CD4-positive, CD25-positive, alpha-beta regulatory T cell (primary cell): ENCODE measurements around the gene DMRTB1. TPM values are rescaled to one million over a fixed set of nuclear protein-coding genes. Genes with fewer than 3 reads are reported as not detected.
A peak's percentile ranks its signal among the peaks of the same experiment; 100 is the strongest.

Experiments
- ATAC-seq, 2 donors: fragments of 150-1000 bp; cut with Tn5 transposase; one replicate each; pipeline ENCODE4 v1.10.0; 2021; ENCODE audit warnings: low read depth in 2 of 2, moderate number of reproducible peaks in 2 of 2, moderate library complexity in 1 of 2
- DNase-seq, 3 donors: peaks; one replicate each; pipeline versions ENCODE4 v3.0.0 to v3.0.0-alpha.2; 2012 to 2022; ENCODE audit warnings: mixed read lengths in 1 of 3
- H3K27ac ChIP-seq: one replicate; pipeline ENCODE4 v1.7.0; 2013; ENCODE audit warnings: mild to moderate bottlenecking, low read length; ENCODE audit not compliant: insufficient read depth, poor library complexity, severe bottlenecking
- H3K27me3 ChIP-seq: one replicate; pipeline ENCODE4 v1.7.0; 2013; ENCODE audit warnings: low read length; ENCODE audit not compliant: control insufficient read depth, insufficient read depth
- H3K36me3 ChIP-seq: one replicate; pipeline ENCODE4 v1.7.0; 2013; ENCODE audit warnings: mild to moderate bottlenecking, low read length, moderate library complexity; ENCODE audit not compliant: control insufficient read depth, insufficient read depth
- H3K4me1 ChIP-seq: 2 replicates; pipeline ENCODE4 v1.7.0; 2013; ENCODE audit warnings: mild to moderate bottlenecking, low read length; ENCODE audit not compliant: insufficient read depth, control insufficient read depth, poor library complexity, severe bottlenecking
- H3K4me3 ChIP-seq: one replicate; pipeline ENCODE4 v1.7.0; 2013; ENCODE audit warnings: low read depth, mild to moderate bottlenecking, low read length, moderate library complexity
- H3K9me3 ChIP-seq, 2 experiments: 1 replicate in 1 of 2; 2 replicates in 1 of 2; pipeline ENCODE4 v1.7.0; 2013; ENCODE audit warnings: low read length in 2 of 2, mild to moderate bottlenecking in 1 of 2, moderate library complexity in 1 of 2; ENCODE audit not compliant: control insufficient read depth in 2 of 2
- H3K27ac Mint-ChIP-seq, 3 donors: one replicate each; pipeline ENCODE4 v1.8.0; 2020 to 2022; ENCODE audit warnings: mild to moderate bottlenecking in 3 of 3, mixed read lengths in 3 of 3, moderate library complexity in 2 of 3
- H3K27me3 Mint-ChIP-seq: one replicate; pipeline ENCODE4 v1.8.0; 2022; ENCODE audit warnings: mild to moderate bottlenecking, mixed read lengths
- H3K36me3 Mint-ChIP-seq: one replicate; pipeline ENCODE4 v1.8.0; 2020; ENCODE audit warnings: mixed read lengths
- H3K4me1 Mint-ChIP-seq, 4 donors: one replicate each; pipeline ENCODE4 v1.8.0; 2020 to 2022; ENCODE audit warnings: mixed read lengths in 4 of 4, mild to moderate bottlenecking in 1 of 4
- H3K4me3 Mint-ChIP-seq, 4 donors: one replicate each; pipeline ENCODE4 v1.8.0; 2020 to 2022; ENCODE audit warnings: mild to moderate bottlenecking in 4 of 4, mixed read lengths in 4 of 4, moderate library complexity in 3 of 4
- H3K9me3 Mint-ChIP-seq, 7 donors: one replicate each; pipeline ENCODE4 v1.8.0; 2020 to 2022; ENCODE audit warnings: mixed read lengths in 7 of 7, mild to moderate bottlenecking in 3 of 7, moderate library complexity in 2 of 7
- polyA plus RNA-seq, 4 donors: library from polyadenylated mRNA; unstranded; fragments of 300-500 nt; fragmentation: Illumina TruSeq; gene quantifications; one replicate each; pipeline ENCODE4 v1.2.3, GENCODE V29; 2021
- total RNA-seq: library from RNA; stranded (reverse); gene quantifications from one replicate; pipeline ENCODE4 v1.2.3, GENCODE V29; 2022

DMRTB1 gene
- not detected for total RNA-seq
- polyA plus RNA-seq, result not detected

DNA sequence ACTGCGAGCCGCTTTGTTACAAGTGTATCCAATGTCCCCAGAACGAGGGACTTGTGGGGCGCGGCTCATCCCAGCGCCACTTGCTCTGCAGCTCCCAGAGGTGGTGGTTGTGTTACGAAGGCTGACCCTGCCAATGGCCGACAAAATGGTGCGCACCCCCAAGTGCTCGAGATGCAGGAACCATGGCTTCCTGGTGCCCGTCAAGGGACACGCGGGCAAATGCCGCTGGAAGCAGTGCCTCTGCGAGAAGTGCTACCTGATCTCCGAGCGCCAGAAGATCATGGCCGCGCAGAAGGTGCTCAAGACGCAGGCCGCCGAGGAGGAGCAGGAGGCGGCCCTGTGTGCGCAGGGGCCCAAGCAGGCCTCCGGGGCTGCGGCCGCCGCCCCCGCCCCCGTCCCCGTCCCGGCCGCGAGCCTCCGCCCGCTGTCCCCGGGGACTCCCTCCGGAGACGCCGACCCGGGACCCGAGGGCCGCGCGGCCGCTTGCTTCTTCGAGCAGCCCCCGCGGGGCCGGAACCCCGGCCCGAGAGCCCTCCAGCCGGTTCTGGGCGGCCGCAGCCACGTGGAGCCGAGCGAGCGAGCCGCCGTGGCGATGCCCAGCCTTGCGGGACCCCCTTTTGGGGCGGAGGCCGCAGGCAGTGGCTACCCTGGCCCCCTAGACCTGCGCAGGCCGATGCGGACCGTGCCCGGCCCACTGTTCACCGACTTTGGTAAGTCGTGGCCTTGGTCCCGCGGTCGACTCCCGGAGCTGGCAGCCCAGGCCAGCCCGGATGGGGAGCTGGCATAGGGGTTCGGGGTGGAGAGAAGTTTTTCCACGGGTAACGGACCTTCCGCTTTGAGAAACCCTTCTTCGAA is at the start of gene DMRTB1:
Gene DMRTB1, plus strand, starts transcription at position 79 of the 855 bp plus-strand sequence. Its CDS starts 55 bp downstream, at position 134.
- no peaks in the 10 kb centered on the region for H3K36me3 ChIP-seq
- H3K4me1 ChIP-seq, result no peaks in the 10 kb centered on the region
- Mint-ChIP-seq H3K36me3 (no peaks in the 10 kb centered on the region), H3K9me3 (no peaks in the 10 kb centered on the region), H3K27ac (no peak within 1 kb of the TSS), H3K4me1 (peaks cover 0 to 2% (median 0%) of the 10 kb centered on the region in 4 donors), H3K4me3 (no peak within 1 kb of the TSS), H3K27me3 (no peaks in the 10 kb centered on the region)
- H3K27me3 ChIP-seq, result no peaks in the 10 kb centered on the region
- no peaks in the 10 kb centered on the region for H3K9me3 ChIP-seq
- ATAC-seq (no peak), DNase-seq (no peak)
- H3K4me3 ChIP-seq, result no peak within 1 kb of the TSS
- H3K27ac ChIP-seq, result no peak within 1 kb of the TSS

DNA sequence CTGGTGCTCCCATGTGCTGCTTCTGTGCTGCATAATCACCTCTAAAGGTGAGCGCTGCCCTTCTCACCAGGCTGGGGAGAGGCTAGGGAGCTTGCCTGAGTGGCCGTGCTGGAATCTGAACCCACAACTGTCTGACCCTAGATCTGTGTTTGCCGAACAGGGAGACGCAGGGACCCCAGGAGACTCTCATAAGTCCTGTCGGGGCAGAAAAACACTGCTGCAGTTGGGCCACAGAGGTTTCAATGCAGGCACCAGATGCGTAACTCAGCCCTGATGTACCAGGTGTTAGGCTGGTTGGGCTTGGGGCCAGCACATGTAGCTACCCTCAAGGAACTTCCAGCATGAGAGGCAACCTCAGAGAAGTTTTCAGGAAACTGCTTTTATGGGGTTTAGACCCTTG is 49.5 kb upstream of the DMRTB1 start:
- no peaks in the 10 kb centered on the region for H3K36me3 ChIP-seq
- Mint-ChIP-seq H3K27me3 (no peaks in the 10 kb centered on the region), H3K4me1 (peaks cover 6 to 57% (median 38%) of the 10 kb centered on the region in 4 donors), H3K27ac (peak overlapping the region; percentile 86 to 97 (median 90)), H3K36me3 (no peaks in the 10 kb centered on the region), H3K9me3 (no peaks in the 10 kb centered on the region), H3K4me3 (no peak overlapping the region)
- no peaks in the 10 kb centered on the region for H3K9me3 ChIP-seq
- ATAC-seq, result no peak
- H3K4me1 ChIP-seq, result peaks cover 59% of the 10 kb centered on the region
- H3K27ac ChIP-seq, result peak overlapping the region; percentile 41
- H3K27me3 ChIP-seq, result no peaks in the 10 kb centered on the region
- DNase-seq, result no peak
- H3K4me3 ChIP-seq, result no peak overlapping the region

DNA sequence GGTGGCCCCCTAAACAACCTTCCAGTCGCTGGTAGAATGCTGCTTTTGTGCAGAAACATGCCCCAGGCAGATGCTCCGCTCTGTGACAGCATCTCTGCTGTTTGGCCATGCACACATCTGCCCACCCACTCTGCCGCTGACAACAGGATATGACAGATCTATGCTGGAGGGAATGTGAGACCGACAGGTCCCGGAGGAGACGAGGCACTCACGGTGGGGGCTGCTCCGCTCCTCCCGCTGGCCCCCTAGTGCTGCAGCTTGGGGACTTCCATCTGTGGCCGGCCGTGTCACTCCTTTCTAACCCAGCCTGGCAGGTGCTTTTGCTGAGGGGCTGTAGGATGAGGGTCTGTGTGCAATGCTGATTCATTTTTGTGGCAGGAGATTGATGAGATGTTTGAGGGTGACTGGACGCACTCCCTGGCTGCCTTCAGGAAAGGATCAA is 49.1 kb upstream of the DMRTB1 start:
- Mint-ChIP-seq H3K4me3 (peak overlapping the region in 2 of 4 donors; percentile 36 to 45), H3K27ac (peak overlapping the region; percentile 86 to 97 (median 90)), H3K36me3 (no peaks in the 10 kb centered on the region), H3K4me1 (peaks cover 6 to 59% (median 38%) of the 10 kb centered on the region in 4 donors), H3K27me3 (no peaks in the 10 kb centered on the region), H3K9me3 (no peaks in the 10 kb centered on the region)
- Histone ChIP-seq H3K4me3 (no peak overlapping the region), H3K4me1 (peaks cover 59% of the 10 kb centered on the region), H3K9me3 (no peaks in the 10 kb centered on the region), H3K27me3 (no peaks in the 10 kb centered on the region), H3K27ac (peak overlapping the region; percentile 41), H3K36me3 (no peaks in the 10 kb centered on the region)
- ATAC-seq, result peak in 1 of 2 donors; percentile 9
- DNase-seq, result no peak

DNA sequence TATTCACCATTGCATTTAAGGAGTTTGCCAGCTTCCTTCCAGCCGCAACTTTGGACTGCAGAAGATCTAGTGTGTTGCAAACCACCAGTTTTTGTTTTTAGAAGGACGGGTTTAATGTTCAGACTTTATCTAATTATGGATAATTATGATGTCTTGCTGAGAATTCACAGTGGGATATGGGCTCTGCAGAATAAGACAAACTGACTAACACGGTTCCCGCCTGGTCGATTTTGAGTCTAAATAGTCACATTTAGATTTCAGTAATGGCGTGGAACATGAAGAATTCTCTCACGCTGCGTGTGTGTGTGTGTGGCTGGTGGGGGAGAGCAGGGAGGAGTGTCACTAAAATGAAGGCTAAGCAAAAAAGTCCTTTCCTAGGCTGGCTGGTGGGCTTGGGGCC is 48.5 kb upstream of the DMRTB1 start:
- no peak overlapping the region for H3K4me3 ChIP-seq
- H3K4me1 ChIP-seq, result peaks cover 59% of the 10 kb centered on the region
- H3K27ac ChIP-seq, result peak overlapping the region; percentile 24
- H3K4me1 Mint-ChIP-seq, result peaks cover 6 to 59% (median 38%) of the 10 kb centered on the region in 4 donors
- H3K36me3 Mint-ChIP-seq, result no peaks in the 10 kb centered on the region
- DNase-seq, result no peak
- no peaks in the 10 kb centered on the region for H3K9me3 Mint-ChIP-seq
- no peaks in the 10 kb centered on the region for H3K9me3 ChIP-seq
- H3K27me3 ChIP-seq, result no peaks in the 10 kb centered on the region
- peak overlapping the region; percentile 7 to 97 (median 90) for H3K27ac Mint-ChIP-seq
- H3K27me3 Mint-ChIP-seq, result no peaks in the 10 kb centered on the region
- H3K36me3 ChIP-seq, result no peaks in the 10 kb centered on the region
- no peak overlapping the region for H3K4me3 Mint-ChIP-seq
- no peak for ATAC-seq

DNA sequence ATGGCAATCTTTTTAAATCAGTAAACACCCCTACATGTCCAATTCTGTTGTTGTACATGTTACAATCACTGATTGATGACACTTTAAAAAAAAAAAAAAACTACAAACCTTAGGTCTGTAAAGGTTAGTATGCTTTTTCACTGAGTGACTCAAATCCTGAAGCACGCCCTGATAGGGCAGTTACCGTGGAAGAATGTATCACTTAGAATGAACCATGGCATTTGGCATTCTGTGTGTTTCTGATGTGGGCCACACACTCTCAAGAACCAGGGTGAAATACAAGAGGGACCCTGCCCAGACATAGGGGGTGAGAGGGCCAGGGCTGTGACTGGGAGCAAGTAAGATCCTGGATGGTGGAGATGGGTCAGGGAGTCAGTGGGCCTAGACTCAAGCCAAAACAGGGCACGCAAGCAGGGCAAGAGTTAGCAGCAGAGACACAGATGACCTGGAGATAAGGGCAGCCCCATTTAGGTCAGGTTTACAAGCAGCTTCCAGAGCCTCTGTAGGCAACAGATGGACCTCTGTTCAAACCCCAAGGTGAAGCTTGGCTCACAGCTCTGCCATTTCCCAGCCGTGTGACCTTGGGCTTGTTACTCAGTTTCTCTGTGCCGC is 47.6 kb upstream of the DMRTB1 start:
- no peaks in the 10 kb centered on the region for H3K27me3 ChIP-seq
- Mint-ChIP-seq H3K4me3 (peak overlapping the region in 2 of 4 donors; percentile 8 to 57), H3K27ac (peak overlapping the region; percentile 97 to 99 (median 97)), H3K27me3 (no peaks in the 10 kb centered on the region), H3K36me3 (no peaks in the 10 kb centered on the region), H3K9me3 (no peaks in the 10 kb centered on the region), H3K4me1 (peaks cover 6 to 59% (median 38%) of the 10 kb centered on the region in 4 donors)
- peak overlapping the region; percentile 85 for H3K27ac ChIP-seq
- ATAC-seq (no peak), DNase-seq (no peak)
- H3K9me3 ChIP-seq, result no peaks in the 10 kb centered on the region
- no peaks in the 10 kb centered on the region for H3K36me3 ChIP-seq
- H3K4me1 ChIP-seq, result peaks cover 59% of the 10 kb centered on the region
- H3K4me3 ChIP-seq, result peak overlapping the region; percentile 14

DNA sequence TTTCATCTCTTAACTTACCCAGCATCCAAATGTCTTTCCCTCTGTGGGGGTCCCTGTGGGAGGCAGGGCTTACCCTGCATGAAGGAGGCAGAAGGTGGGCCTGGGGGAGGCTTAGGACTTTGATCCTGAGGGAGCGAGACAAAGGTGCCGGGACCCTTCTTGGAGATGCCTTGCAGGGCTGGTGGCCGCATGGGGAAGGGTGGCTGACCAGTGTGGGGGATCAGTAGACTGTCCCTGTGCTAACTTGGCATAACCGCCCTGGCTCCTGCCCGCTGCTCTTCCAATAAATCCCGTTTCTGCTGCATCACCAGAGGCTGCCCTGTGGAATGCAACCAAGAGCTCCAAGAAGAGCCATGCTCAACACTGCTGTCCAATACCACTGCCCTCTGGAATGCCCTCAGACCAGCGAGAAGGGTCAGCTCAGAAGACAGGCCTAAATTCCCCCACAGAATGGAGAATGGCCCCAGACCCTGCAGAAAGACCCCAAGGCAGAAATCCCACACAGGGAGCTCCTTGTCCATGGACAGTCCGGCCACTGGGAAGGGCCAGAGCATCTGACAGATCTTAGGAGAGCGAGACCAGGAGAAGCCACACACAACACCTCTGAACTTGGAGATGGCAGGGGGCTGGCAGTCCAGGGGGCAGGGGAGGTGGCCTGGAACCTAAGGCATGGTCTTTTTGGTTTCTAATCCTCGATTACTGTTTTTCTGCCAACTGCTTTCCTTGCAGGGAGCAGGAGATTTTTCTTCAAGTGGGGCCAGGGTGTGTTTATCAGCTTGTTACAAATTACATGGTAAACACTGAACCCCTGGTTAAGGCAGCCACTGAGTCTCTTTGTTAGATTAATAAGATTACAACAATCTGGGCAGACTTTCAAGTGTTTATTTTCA is 46.7 kb upstream of the DMRTB1 start:
- Mint-ChIP-seq H3K27ac (peak overlapping the region; percentile 97 to 99 (median 97)), H3K9me3 (no peaks in the 10 kb centered on the region), H3K36me3 (no peaks in the 10 kb centered on the region), H3K4me3 (peak overlapping the region in 3 of 4 donors; percentile 54 to 70 (median 67)), H3K4me1 (peaks cover 6 to 63% (median 42%) of the 10 kb centered on the region in 4 donors), H3K27me3 (no peaks in the 10 kb centered on the region)
- H3K36me3 ChIP-seq, result no peaks in the 10 kb centered on the region
- no peaks in the 10 kb centered on the region for H3K9me3 ChIP-seq
- H3K27me3 ChIP-seq, result no peaks in the 10 kb centered on the region
- ATAC-seq, result no peak
- peak overlapping the region; percentile 85 for H3K27ac ChIP-seq
- H3K4me1 ChIP-seq, result peaks cover 59% of the 10 kb centered on the region
- DNase-seq, result no peak
- H3K4me3 ChIP-seq, result peak overlapping the region; percentile 22
